Tibial nerve (tissue), 3 donors: Measurements from ENCODE around the gene COQ2.

Source experiments
- POLR2A ChIP-seq, 2 donors: fragments of 450-650 bp; IDR thresholded peaks; one replicate each; pipeline ENCODE4 v1.6.1; 2017; ENCODE audit warnings: antibody characterized with exemption in 2 of 2, mild to moderate bottlenecking in 2 of 2, moderate library complexity in 2 of 2
- TF ChIP-seq, protein P1 (sequence below), 5 experiments: fragments of 200-600 bp in 3 of 5; fragments of 450-650 bp in 2 of 5; sonication (generic) in 3 of 5; IDR thresholded peaks; one replicate each; pipeline ENCODE4 v1.5.1; 2016 to 2019; ENCODE audit warnings: antibody characterized with exemption in 5 of 5, mild to moderate bottlenecking in 3 of 5, moderate library complexity in 2 of 5

DNA sequence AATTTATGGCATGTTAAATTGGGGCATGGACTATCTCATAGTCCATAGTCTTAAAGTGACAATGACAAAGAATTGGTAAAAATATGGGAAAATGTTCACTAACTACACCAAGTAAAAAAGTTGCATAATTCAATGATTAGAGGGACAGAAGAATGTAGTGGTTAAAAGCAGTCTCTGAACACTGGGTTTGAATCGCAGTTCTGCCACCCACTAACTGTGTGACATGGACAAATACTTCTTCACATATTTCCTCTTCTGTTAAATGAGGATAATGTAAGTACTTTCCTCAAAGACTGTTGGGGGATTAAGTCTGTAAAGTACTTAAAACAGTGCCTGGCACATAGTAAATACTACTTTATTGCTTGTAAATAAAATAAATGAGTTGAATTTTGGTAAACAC, 15.3 kb downstream of the COQ2 start:
- TF ChIP-seq, protein P1, sequence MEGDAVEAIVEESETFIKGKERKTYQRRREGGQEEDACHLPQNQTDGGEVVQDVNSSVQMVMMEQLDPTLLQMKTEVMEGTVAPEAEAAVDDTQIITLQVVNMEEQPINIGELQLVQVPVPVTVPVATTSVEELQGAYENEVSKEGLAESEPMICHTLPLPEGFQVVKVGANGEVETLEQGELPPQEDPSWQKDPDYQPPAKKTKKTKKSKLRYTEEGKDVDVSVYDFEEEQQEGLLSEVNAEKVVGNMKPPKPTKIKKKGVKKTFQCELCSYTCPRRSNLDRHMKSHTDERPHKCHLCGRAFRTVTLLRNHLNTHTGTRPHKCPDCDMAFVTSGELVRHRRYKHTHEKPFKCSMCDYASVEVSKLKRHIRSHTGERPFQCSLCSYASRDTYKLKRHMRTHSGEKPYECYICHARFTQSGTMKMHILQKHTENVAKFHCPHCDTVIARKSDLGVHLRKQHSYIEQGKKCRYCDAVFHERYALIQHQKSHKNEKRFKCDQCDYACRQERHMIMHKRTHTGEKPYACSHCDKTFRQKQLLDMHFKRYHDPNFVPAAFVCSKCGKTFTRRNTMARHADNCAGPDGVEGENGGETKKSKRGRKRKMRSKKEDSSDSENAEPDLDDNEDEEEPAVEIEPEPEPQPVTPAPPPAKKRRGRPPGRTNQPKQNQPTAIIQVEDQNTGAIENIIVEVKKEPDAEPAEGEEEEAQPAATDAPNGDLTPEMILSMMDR (IDR thresholded peaks at IDR 0.05): no peak
- TF ChIP-seq POLR2A (IDR thresholded peaks at IDR 0.05): no peak
